ENCODE measurements around the gene PCDH9.

DNA sequence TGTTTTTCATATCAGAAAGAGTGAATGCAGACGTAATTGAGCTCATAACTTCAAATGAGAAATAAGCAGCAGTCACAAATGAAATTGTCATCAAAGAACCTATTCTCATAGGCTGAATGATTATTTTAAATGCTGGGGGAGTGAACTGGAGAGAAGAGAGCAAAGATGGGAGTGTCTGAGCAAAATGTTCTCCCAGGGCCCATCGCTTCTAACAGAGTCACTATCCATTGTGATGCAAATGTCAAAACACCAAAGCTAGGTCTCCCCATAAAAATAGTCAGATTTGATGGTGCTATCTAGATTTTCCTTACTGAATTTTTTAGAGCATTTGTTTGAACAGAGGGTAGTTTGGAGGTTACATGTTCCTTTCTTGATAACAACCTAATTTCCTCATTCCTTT is 278.7 kb downstream of the PCDH9 start:
- TF ChIP-seq, protein P1, sequence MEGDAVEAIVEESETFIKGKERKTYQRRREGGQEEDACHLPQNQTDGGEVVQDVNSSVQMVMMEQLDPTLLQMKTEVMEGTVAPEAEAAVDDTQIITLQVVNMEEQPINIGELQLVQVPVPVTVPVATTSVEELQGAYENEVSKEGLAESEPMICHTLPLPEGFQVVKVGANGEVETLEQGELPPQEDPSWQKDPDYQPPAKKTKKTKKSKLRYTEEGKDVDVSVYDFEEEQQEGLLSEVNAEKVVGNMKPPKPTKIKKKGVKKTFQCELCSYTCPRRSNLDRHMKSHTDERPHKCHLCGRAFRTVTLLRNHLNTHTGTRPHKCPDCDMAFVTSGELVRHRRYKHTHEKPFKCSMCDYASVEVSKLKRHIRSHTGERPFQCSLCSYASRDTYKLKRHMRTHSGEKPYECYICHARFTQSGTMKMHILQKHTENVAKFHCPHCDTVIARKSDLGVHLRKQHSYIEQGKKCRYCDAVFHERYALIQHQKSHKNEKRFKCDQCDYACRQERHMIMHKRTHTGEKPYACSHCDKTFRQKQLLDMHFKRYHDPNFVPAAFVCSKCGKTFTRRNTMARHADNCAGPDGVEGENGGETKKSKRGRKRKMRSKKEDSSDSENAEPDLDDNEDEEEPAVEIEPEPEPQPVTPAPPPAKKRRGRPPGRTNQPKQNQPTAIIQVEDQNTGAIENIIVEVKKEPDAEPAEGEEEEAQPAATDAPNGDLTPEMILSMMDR (IDR thresholded peaks at IDR 0.05): no peak
- TF ChIP-seq REST (IDR thresholded peaks at IDR 0.05; ENCODE audit: insufficient read depth in 1 of 2, low read depth in 2 of 2, low read length in 1 of 2) (no peak), POLR2AphosphoS5 (IDR thresholded peaks at IDR 0.05; ENCODE audit: low read depth, low read length) (no peak)
